ENCODE results near the gene RAB36. TPM values are rescaled to one million over a fixed set of nuclear protein-coding genes. Genes with fewer than 3 reads are reported as not detected.

RAB36 gene
- polyA plus RNA-seq, 1 of the 3 experiments (the other 2 are of a cell fraction) = 6.6 TPM

GRCh38 chr22:23102002-23102655 is 43.1 kb upstream of the RAB36 start:
- no peaks in the 10 kb centered on the region for H4K20me1 ChIP-seq (ENCODE audit: insufficient read depth)
- H3K9me3 ChIP-seq = no peaks in the 10 kb centered on the region
- no peaks in the 10 kb centered on the region for H3K27me3 ChIP-seq (ENCODE audit: insufficient read depth)
- ChIA-PET CTCF (interaction anchor here (0.6 to 1.6 kb wide), 4 partner anchors 9 to 807 kb away, joined by 3 to 6 read pairs (median 4); no protein-coding TSS in a partner anchor), POLR2A (no interaction called here)
- H3F3A ChIP-seq (replicated peaks; ENCODE audit: insufficient read depth) = no peaks in the 10 kb centered on the region
- DNase-seq = no peak
- peaks cover 0 to 63% of the 10 kb centered on the region in 2 experiments; a peak in 1 of 4 replicates for H3K4me1 ChIP-seq (ENCODE audit: control insufficient read depth in 1 of 2, insufficient read depth in 2 of 2, low read depth in 1 of 2, low read length in 1 of 2)
- WGBS (ENCODE audit: low lambda C conversion rate) = 88% methylated on average over 5 of the region's 10 CpGs
- H3K9me2 ChIP-seq = no peaks in the 10 kb centered on the region
- H3K79me2 ChIP-seq (ENCODE audit: insufficient read depth) = no peaks in the 10 kb centered on the region
- H2AFZ ChIP-seq (ENCODE audit: low read depth) = no peak overlapping the region
- TF ChIP-seq MEF2A (IDR thresholded peaks at IDR 0.05; ENCODE audit: borderline replicate concordance, low read depth) = no peak
- TF ChIP-seq, protein P1, sequence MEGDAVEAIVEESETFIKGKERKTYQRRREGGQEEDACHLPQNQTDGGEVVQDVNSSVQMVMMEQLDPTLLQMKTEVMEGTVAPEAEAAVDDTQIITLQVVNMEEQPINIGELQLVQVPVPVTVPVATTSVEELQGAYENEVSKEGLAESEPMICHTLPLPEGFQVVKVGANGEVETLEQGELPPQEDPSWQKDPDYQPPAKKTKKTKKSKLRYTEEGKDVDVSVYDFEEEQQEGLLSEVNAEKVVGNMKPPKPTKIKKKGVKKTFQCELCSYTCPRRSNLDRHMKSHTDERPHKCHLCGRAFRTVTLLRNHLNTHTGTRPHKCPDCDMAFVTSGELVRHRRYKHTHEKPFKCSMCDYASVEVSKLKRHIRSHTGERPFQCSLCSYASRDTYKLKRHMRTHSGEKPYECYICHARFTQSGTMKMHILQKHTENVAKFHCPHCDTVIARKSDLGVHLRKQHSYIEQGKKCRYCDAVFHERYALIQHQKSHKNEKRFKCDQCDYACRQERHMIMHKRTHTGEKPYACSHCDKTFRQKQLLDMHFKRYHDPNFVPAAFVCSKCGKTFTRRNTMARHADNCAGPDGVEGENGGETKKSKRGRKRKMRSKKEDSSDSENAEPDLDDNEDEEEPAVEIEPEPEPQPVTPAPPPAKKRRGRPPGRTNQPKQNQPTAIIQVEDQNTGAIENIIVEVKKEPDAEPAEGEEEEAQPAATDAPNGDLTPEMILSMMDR (IDR thresholded peaks at IDR 0.05) = no peak
- TF ChIP-seq FOXM1 (IDR thresholded peaks at IDR 0.05; ENCODE audit: low read depth) = no peak
- no peak for TF ChIP-seq MXI1 (IDR thresholded peaks at IDR 0.05; ENCODE audit: low read depth, low read length)
- TF ChIP-seq NFIC (IDR thresholded peaks at IDR 0.05; ENCODE audit: borderline replicate concordance) = no peak
- TF ChIP-seq, protein P2, sequence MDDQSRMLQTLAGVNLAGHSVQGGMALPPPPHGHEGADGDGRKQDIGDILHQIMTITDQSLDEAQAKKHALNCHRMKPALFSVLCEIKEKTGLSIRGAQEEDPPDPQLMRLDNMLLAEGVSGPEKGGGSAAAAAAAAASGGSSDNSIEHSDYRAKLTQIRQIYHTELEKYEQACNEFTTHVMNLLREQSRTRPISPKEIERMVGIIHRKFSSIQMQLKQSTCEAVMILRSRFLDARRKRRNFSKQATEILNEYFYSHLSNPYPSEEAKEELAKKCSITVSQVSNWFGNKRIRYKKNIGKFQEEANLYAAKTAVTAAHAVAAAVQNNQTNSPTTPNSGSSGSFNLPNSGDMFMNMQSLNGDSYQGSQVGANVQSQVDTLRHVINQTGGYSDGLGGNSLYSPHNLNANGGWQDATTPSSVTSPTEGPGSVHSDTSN (IDR thresholded peaks at IDR 0.05) = no peak
- TF ChIP-seq RXRA (IDR thresholded peaks at IDR 0.05; ENCODE audit: borderline replicate concordance, low read depth) = no peak
- H3K27ac ChIP-seq (ENCODE audit: low read depth in 2 of 2, low read length in 1 of 2) = no peak overlapping the region
- H3K9ac ChIP-seq = no peak overlapping the region
- H3K4me2 ChIP-seq = no peak overlapping the region
- H3K36me3 ChIP-seq (replicated peaks in 1 of 2; ENCODE audit: control insufficient read depth in 1 of 2, insufficient read depth in 2 of 2, low read length in 1 of 2) = no peaks in the 10 kb centered on the region
- no peak overlapping the region for H3K4me3 ChIP-seq (ENCODE audit: low read depth in 2 of 2, low read length in 1 of 2)

- Histone ChIP-seq H3K79me2 (ENCODE audit: insufficient read depth) (no peaks in the 10 kb centered on the region), H3K27ac (ENCODE audit: low read depth in 2 of 2, low read length in 1 of 2) (no peak overlapping the region; a peak in 1 of 4 replicates), H3K9ac (no peak overlapping the region), H3F3A (replicated peaks; ENCODE audit: insufficient read depth) (no peaks in the 10 kb centered on the region), H2AFZ (ENCODE audit: low read depth) (no peak overlapping the region), H3K9me3 (no peaks in the 10 kb centered on the region), H3K4me3 (ENCODE audit: low read depth in 2 of 2, low read length in 1 of 2) (no peak overlapping the region), H3K4me1 (ENCODE audit: control insufficient read depth in 1 of 2, insufficient read depth in 2 of 2, low read depth in 1 of 2, low read length in 1 of 2) (peaks cover 0 to 66% of the 10 kb centered on the region in 2 experiments; a peak in 1 of 4 replicates), H3K4me2 (no peak overlapping the region), H4K20me1 (ENCODE audit: insufficient read depth) (no peaks in the 10 kb centered on the region), H3K9me2 (no peaks in the 10 kb centered on the region), H3K27me3 (ENCODE audit: insufficient read depth) (no peaks in the 10 kb centered on the region), H3K36me3 (replicated peaks in 1 of 2; ENCODE audit: control insufficient read depth in 1 of 2, insufficient read depth in 2 of 2, low read length in 1 of 2) (no peaks in the 10 kb centered on the region)
- DNase-seq = no peak
- CTCF ChIA-PET = interaction anchor here (0.9 to 3.4 kb wide), 3 partner anchors 9 to 219 kb away, joined by 3 to 12 read pairs (median 6); no protein-coding TSS in a partner anchor
- POLR2A ChIA-PET = no interaction called here
- 93% methylated on average over 2 of the region's 3 CpGs for WGBS (ENCODE audit: low lambda C conversion rate)
- TF ChIP-seq NRF1 (IDR thresholded peaks at IDR 0.05; ENCODE audit: low read depth, low read length) (no peak), SMC3 (IDR thresholded peaks at IDR 0.05; ENCODE audit: low read depth, low read length) (no peak), MEF2A (IDR thresholded peaks at IDR 0.05; ENCODE audit: borderline replicate concordance, low read depth) (no peak), ZBTB33 (IDR thresholded peaks at IDR 0.05; ENCODE audit: borderline replicate concordance, low read depth) (no peak), REST (IDR thresholded peaks at IDR 0.05; ENCODE audit: low read depth, low read length) (no peak), FOXJ3 (CRISPR knock-in tag; IDR thresholded peaks at IDR 0.05) (no peak)
- TF ChIP-seq, protein P2 (IDR thresholded peaks at IDR 0.05) = no peak
- TF ChIP-seq, protein P1 (IDR thresholded peaks at IDR 0.05) = no peak
Measured at GRCh38 chr22:23102776-23103175, 42.5 kb upstream of the RAB36 start.

Data from SK-N-SH (cell line).